HG02938 (cell line): Measurements from ENCODE around the gene PTCD2.
A peak's percentile ranks its signal among the peaks of the same experiment; 100 is the strongest.
"Not testable (repeated sequence)": the region's sequence is repeated elsewhere in the genome, so short reads cannot be mapped to it uniquely, and the experiment has no call there.

Experiments used
- ATAC-seq: cut with Tn5 transposase; IDR thresholded peaks from one replicate; pipeline ENCODE4 v1.9.1; 2021; ENCODE audit warnings: mild to moderate bottlenecking, moderate library complexity; ENCODE audit not compliant: unreplicated experiment

The PTCD2 gene

DNA sequence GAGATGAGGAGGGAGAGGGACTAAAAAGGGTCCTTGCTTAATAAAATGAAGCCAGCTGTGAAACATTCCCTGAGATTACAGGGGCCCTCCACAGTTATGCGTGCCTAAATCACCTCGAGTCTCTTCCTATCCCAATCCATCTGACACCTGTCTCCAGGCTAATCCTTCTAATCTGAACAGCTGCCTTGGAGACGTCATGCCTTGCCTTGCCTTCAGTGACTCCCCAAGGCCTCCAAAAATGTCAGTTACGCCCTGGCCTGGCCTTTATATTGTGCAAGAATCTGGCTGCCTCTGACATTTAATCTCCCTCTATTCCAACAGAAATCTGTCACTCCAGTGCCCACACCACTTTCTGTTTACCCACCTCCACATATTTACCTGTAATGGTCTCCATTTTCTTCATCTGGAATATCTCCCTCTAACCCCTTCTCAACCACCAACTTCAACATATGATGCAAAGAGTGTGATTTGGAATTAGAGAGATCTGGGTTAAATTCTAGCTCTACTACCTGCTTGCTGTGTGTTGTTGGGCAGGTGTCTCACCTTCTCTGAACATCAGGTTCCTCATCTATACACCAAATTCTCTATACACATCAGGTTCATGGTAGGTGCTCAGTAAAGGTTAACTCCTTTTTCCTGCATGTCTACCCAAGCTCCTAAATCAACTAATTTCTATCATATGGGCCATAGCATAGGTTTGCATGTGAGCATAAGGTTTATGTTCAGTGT lies 57.9 kb downstream of the PTCD2 start:
- no peak for ATAC-seq

GRCh38 chr5:72378639-72379289 lies 58.6 kb downstream of the PTCD2 start:
- ATAC-seq, result no peak

DNA sequence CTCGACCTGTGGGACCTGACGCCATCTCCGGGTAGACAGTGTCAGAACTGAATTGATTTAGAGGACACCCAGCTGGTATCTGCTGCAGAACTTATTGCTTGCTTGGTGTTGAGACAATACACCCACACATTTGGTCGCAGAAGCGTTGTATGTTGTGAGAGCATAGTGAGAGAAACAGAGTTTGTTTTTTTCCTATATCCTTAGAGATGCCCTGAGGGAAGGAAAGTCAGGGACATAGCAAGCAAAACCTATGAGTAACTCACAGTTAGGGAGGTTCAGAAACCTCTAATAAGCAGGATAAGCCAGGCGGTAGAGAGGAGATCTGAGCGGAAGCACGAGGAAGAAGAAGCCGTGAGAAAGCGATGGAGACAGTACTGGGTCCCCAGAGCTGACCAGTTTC lies 59.8 kb downstream of the PTCD2 start:
- no peak for ATAC-seq

DNA sequence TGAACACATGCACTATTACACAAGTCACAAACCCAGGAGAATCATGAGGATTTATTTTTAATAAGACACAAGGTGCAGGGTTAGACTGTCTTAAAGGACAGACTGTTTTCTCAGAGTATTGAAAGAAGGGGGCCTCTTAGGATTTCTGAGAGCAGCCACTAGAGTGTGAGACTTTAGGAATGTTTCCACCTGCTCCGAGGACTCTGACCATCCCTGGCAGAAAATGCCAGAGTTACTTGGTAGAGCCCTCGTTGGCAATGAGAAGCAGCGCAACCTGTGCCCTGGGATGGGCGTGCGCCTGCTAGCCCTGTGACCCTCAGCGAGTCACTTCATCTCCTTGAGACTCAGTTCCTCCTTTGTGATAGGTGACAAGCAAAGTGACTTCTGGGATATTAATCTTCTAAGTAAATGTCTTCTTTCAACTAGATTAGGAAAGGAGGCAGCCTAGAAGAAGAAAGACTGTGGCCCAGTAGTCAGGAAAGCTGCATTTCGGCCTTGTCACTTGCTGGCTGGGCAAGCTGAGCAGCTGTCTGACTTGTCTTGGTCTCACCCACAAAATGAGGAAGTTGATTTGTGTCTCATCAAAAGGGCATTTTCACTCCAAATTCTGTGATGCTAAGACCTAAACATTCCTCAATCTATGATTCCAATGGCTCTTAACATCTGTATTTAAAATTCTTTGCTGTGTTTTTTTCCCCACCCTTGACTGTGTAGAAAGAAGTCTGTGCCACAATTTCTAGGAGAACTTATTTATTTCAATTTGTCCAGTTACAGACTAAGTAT lies 60.5 kb downstream of the PTCD2 start:
- ATAC-seq, result peak; percentile 54

GRCh38 chr5:72383280-72383679 lies 63.1 kb downstream of the PTCD2 start:
- no peak for ATAC-seq

DNA sequence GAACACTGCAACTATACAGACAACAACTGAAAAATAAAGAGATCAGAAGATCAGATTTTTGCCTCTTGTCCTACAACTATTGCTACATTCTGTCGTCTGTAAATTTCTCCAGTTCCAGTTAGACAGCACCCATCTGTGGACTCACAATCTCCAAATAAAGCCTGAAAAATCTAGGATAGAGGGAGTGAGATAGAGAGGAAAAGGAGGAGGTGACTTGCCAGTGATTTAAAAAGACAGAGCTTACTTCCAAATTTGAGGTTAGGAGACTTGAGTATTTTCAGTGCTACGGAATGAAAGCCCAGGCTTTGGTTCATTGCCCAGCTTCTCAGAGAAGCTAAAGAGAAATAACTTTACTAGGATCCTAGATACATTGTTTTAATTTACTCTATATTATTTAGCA lies 63.6 kb downstream of the PTCD2 start:
- no peak for ATAC-seq

GRCh38 chr5:72386639-72387038 lies 66.5 kb downstream of the PTCD2 start:
- no peak for ATAC-seq

DNA sequence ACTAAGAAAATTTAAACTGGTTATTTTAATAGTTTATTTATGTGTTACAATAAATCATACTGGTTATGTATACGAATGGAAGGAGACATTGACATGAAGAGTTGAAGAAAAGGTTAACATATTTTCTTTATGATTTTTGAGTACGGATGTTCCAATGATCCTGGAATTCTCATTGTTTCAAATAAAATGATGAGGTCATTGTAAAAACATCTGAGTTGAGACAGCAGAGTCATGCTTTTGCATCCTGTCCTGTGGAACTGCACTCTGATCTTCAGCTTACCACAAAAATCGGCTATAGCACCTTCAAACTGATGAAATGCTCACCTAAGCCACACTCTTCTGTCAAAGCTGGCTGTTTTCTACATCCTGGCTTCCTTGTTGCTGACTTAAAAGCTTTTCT lies 67.8 kb downstream of the PTCD2 start:
- no peak for ATAC-seq

GRCh38 chr5:72388646-72389045 lies 68.5 kb downstream of the PTCD2 start:
- ATAC-seq, result no peak

GRCh38 chr5:72390836-72391235 lies 70.7 kb downstream of the PTCD2 start:
- ATAC-seq, result no peak

DNA sequence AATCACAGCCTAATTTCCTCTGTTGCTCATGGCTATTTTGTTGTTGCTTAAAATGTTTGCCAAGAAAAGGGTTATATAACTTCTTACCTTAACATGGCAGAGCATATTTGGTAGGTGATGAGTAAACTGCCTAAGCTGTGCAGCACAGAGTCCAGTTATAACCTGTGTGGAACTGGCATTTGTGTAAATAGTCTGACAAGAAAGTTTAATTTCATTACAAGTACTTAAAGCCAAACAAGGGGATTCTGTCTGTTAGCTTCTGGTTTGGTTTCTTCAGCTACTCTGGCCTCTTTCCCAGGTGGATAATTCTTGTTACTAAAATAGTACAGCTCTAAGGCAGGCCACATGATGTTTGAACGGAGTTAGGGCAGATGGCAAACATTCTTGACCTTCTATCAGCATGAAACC lies 72.2 kb downstream of the PTCD2 start:
- ATAC-seq, result no peak

- no peak for ATAC-seq
Measured at GRCh38 chr5:72393052-72393451, 72.9 kb downstream of the PTCD2 start.

DNA sequence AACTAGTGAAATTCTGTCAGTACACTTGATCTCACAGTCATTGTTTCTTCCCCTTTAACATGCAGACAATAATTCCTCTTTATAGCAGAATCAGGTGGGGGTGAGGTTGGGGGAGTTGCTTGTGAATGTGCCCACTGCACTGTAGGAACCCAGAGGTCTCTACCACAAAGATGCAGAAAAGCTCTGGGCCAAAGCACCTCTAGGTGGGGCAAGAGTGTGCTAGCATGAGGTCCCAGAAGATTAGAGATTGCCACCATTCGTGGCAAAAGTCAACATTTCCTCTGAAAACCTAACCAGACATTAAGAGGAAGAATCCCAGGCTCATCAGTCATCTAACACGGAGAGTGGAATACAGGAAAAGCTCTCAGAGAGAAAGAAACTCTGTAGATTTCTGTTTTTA lies 74.5 kb downstream of the PTCD2 start:
- no peak for ATAC-seq

GRCh38 chr5:72397836-72398235 lies 77.7 kb downstream of the PTCD2 start:
- no peak for ATAC-seq

GRCh38 chr5:72400950-72401349 lies 80.8 kb downstream of the PTCD2 start:
- ATAC-seq, result no peak

- no peak for ATAC-seq
Measured at GRCh38 chr5:72402381-72402890, 82.3 kb downstream of the PTCD2 start.

DNA sequence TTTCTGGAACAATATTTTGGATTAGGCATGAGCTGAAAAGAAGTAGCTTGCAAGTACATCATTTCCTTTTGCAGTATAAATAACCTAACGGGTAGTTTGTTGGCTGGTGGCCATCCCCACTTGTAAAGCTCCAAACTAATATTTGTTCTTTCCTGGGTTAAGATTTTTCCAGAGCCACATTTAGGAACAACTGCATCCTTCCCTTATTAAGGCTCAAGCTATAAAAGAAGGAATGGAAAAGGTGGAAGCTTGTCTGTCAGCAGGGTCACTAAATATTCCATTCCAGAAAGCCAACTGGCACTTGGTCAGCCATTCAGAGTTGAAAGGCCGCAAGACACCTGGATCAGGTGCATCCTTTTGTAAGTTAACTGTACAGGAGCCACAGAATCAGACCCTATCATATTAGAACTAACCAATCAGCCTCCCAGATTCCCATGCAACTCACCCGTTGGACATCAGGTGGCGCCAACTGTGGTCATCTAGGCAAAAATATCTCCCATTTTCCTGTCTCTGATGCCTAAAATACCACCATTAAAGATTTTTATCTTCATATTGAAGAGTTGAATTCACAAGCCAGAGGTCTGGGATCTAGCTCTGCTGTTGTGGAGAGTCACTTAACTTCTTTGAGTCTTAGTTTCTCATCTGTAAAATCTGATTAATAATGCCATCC lies 82.9 kb downstream of the PTCD2 start:
- no peak for ATAC-seq

DNA sequence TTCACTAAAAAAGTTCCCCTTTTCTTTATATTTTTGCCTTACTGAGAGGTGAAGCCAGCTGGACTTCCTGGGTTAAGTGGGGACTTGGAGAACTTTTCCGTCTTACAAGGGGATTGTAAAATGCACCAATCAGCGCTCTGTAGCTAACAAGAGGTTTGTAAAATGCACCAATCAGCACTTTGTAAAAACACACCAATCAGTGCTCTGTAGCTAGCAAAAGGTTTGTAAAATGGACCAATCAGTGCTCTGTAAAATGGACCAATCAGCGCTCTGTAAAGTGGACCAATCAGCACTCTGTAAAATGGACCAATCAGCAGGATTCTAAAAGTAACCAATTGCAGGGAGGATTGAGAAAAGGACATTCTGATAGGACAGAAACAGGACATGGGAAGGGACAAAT lies 84.6 kb downstream of the PTCD2 start:
- not testable (repeated sequence) for ATAC-seq

GRCh38 chr5:72407078-72407477 lies 86.9 kb downstream of the PTCD2 start:
- no peak for ATAC-seq

- no peak for ATAC-seq
Measured at GRCh38 chr5:72407541-72407940, 87.4 kb downstream of the PTCD2 start.

DNA sequence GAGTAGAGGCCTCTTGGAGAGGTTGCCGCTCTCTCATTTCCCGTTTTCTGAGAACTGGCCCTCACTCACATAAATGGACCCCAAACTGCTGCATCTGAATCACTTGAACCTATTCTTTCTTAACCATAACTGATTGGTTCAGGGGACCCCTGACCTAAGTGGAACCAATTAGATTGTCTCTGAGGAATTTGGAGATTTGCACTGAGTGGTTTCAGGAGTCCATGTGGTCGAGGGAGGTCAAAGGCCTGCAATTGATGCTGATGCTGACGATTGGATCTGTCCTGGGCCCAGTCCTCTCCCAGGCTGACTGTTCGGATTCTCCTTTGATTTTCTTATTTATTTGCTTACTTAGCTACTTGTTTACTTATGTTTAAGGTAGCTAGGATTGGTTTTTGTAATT lies 88.0 kb downstream of the PTCD2 start:
- no peak for ATAC-seq
